ENCODE data around the gene FSCN2.

DNA sequence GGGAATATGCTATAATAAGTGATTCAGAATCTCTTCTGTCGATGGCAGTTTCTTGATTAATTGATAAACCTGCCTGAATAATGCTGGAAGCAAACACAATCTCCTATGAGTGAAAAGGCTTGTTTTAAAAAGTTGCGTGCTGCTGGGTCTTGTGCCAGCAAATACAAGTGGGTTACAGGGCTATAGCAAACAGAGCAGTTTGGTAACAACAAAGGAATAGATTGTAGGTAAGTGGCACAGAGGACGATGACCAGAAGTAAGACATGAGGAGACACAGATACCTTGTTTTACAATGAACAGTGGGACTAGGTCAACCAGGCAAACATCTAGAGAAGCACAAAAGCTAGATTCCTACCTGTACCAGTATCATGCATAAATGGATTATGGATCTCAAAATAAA is 47.7 kb downstream of the FSCN2 start:
- no peak for TF ChIP-seq EZH2 (IDR thresholded peaks at IDR 0.05; ENCODE audit: low read length)
- TF ChIP-seq, protein P1, sequence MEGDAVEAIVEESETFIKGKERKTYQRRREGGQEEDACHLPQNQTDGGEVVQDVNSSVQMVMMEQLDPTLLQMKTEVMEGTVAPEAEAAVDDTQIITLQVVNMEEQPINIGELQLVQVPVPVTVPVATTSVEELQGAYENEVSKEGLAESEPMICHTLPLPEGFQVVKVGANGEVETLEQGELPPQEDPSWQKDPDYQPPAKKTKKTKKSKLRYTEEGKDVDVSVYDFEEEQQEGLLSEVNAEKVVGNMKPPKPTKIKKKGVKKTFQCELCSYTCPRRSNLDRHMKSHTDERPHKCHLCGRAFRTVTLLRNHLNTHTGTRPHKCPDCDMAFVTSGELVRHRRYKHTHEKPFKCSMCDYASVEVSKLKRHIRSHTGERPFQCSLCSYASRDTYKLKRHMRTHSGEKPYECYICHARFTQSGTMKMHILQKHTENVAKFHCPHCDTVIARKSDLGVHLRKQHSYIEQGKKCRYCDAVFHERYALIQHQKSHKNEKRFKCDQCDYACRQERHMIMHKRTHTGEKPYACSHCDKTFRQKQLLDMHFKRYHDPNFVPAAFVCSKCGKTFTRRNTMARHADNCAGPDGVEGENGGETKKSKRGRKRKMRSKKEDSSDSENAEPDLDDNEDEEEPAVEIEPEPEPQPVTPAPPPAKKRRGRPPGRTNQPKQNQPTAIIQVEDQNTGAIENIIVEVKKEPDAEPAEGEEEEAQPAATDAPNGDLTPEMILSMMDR (optimal IDR thresholded peaks at IDR 0.05 in 1 of 3, IDR thresholded peaks at IDR 0.05 in 1 of 3, conservative IDR thresholded peaks at IDR 0.05 in 1 of 3; ENCODE audit: extremely low read depth in 1 of 3, insufficient read depth in 2 of 3, low read length in 3 of 3): no peak
